ENCODE results near the gene SNRK. TPM values are rescaled to one million over a fixed set of nuclear protein-coding genes. Genes with fewer than 3 reads are reported as not detected.

Gene SNRK
- total and polyA plus RNA-seq, 4 experiments from 2014 or later, result 39.8 to 108 (median 77.1) TPM

DNA sequence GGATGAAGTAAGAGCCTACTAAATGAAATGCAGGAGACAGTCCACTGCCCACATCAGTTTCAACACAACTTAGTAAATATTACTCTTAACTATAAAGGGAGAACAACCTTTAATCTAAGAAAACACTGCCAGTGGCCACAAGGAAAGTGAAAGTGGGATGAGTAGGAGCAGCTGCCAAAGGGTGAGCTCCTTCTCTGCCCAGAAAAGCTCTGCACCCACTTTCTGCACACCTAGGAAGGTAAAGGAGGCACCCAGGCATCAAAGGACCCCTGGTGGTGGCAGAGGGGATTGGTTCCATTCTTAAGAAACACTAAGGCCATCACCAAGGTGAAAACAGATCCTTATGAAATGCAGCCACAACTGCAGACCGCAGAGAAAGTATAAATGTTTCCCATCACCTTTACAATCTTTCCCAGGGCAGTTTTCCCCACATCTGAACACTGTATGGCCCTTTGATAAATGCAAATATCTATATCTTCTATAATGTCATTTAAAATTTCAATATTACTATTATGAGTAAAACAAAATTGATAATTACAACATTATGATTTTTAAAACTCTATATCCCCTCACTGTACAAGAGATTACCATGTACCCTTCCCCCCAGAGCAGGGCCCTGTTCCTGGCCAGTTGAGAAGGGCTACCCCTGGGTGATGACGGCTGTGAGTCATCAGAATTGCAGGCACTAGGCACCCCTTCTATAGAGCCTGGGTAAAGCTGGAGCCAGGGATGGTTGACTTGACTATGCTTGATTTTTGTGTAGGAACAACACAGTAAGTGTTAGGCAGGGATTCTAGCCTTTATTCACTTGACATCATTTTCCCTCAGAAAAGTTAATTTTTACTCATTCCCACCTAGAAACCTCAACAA, 92.0 kb downstream of the SNRK start:
- H3K36me3 ChIP-seq (ENCODE audit: insufficient read depth, low read length), result no peaks in the 10 kb centered on the region
- H3K4me1 Mint-ChIP-seq, result peaks cover 9 to 26% (median 17%) of the 10 kb centered on the region in 4 donors
- POLR2A ChIA-PET (ENCODE audit: partially characterized antibody), result interaction anchor here (0.8 to 2.6 kb wide), 11 partner anchors 11 to 216 kb away, joined by 3 to 34 read pairs (median 8); partner anchors contain the start of gene SNRK
- H3K27me3 ChIP-seq (ENCODE audit: insufficient read depth, low read length), result no peaks in the 10 kb centered on the region
- CTCF ChIA-PET (ENCODE audit: partially characterized antibody), result interaction anchor here (0.6 to 8.4 kb wide), 36 partner anchors 11 to 417 kb away, joined by 3 to 105 read pairs (median 4); partner anchors contain the start of gene SNRK
- no peak overlapping the region for H3K4me3 ChIP-seq (ENCODE audit: low read length in 2 of 2)
- H3K9me3 Mint-ChIP-seq, result no peaks in the 10 kb centered on the region
- peak; percentile 71 to 76 (median 73) for DNase-seq
- no peaks in the 10 kb centered on the region for H3K27me3 Mint-ChIP-seq
- intact Hi-C loops (cut with micrococcal nuclease), result loop anchor here (1.0 kb wide), 6 partner anchors 31 to 417 kb away; no protein-coding TSS in a partner anchor
- H3K27ac Mint-ChIP-seq, result peak overlapping the region in 6 of 7 donors; percentile 38 to 84 (median 69)
- H3K4me1 ChIP-seq (ENCODE audit: insufficient read depth, low read length), result peaks cover 9% of the 10 kb centered on the region
- no peak overlapping the region for H3K27ac ChIP-seq (ENCODE audit: low read depth, low read length)
- H3K4me3 Mint-ChIP-seq, result peak overlapping the region in 2 of 8 donors; percentile 11 to 14
- no peaks in the 10 kb centered on the region for H3K36me3 Mint-ChIP-seq
- H3K9me3 ChIP-seq (ENCODE audit: control insufficient read depth in 1 of 2, low read length in 2 of 2), result no peaks in the 10 kb centered on the region

- peaks cover 10 to 27% (median 18%) of the 10 kb centered on the region in 4 donors for H3K4me1 Mint-ChIP-seq
- Histone ChIP-seq H3K27ac (ENCODE audit: low read depth, low read length) (no peak overlapping the region), H3K27me3 (ENCODE audit: insufficient read depth, low read length) (no peaks in the 10 kb centered on the region), H3K9me3 (ENCODE audit: control insufficient read depth in 1 of 2, low read length in 2 of 2) (no peaks in the 10 kb centered on the region), H3K4me1 (ENCODE audit: insufficient read depth, low read length) (peaks cover 9% of the 10 kb centered on the region), H3K36me3 (ENCODE audit: insufficient read depth, low read length) (no peaks in the 10 kb centered on the region), H3K4me3 (ENCODE audit: low read length in 2 of 2) (no peak overlapping the region)
- no peaks in the 10 kb centered on the region for H3K36me3 Mint-ChIP-seq
- ChIA-PET POLR2A (ENCODE audit: partially characterized antibody) (interaction anchor here (0.8 to 2.6 kb wide), 4 partner anchors 10 to 218 kb away, joined by 3 to 34 read pairs (median 4); no protein-coding TSS in a partner anchor), CTCF (ENCODE audit: partially characterized antibody) (interaction anchor here (1.1 to 8.4 kb wide), 12 partner anchors 10 to 418 kb away, joined by 3 to 105 read pairs (median 4); partner anchors contain the start of gene SNRK)
- no peaks in the 10 kb centered on the region for H3K9me3 Mint-ChIP-seq
- H3K27me3 Mint-ChIP-seq, result no peaks in the 10 kb centered on the region
- DNase-seq, result no peak
- H3K27ac Mint-ChIP-seq, result peak overlapping the region in 2 of 7 donors; percentile 19 to 72
- intact Hi-C loops (cut with micrococcal nuclease), result no loop called here
- H3K4me3 Mint-ChIP-seq, result no peak overlapping the region
These were observed 93.0 kb downstream of the SNRK start for GRCh38 chr3:43379343-43379742.

DNA sequence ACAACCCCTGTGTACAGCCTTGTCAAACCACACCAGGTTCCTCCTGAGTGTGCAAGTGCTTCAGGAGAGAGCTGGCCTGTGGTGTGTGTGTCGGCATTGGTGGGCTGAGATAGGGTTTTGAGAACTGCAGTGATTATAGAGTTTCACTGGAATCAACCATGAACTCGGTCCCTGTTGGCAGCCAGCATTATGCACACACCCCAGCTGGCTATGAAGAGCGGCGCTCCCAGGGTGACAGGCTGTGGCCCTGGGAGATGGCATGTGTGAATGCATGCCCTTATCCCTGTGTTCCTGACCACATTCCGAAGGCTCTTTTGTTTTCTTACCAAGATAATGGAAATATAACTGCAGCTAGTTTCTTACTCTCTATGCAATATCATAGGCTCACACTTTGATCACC, 101.8 kb downstream of the SNRK start:
- Histone ChIP-seq H3K27ac (ENCODE audit: low read depth, low read length) (peak overlapping the region; percentile 64), H3K4me1 (ENCODE audit: insufficient read depth, low read length) (peaks cover 61% of the 10 kb centered on the region)
- POLR2A ChIA-PET (ENCODE audit: partially characterized antibody), result interaction anchor here (1.3 to 3.8 kb wide), 6 partner anchors 41 to 208 kb away, joined by 4 to 44 read pairs (median 7); no protein-coding TSS in a partner anchor

DNA sequence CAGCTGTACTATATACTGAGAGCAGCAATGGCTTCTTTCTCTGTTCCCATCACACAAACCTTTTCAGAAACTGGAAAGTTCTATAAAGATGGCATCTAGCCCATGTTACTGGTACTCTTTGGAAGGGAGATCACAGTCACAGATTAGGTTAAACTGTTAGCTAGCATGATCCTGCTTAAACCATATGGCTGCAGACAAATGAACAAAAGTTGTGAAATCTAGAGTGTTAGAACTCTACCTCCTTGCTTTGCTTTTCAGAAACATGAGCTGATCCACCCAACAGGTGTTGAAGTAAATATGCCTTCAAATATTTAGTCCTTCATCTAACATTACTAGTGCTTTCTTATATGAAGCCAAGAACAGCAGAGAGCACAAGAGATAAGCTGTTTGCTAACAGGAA, 102.6 kb downstream of the SNRK start:
- Mint-ChIP-seq H3K36me3 (no peaks in the 10 kb centered on the region), H3K4me3 (peak overlapping the region in 6 of 8 donors; percentile 37 to 81 (median 64)), H3K4me1 (peaks cover 61 to 95% (median 75%) of the 10 kb centered on the region in 4 donors), H3K9me3 (peaks cover 0 to 8% (median under 1%) of the 10 kb centered on the region in 8 donors), H3K27ac (peak overlapping the region; percentile 85 to 98 (median 96)), H3K27me3 (no peaks in the 10 kb centered on the region)
- POLR2A ChIA-PET (ENCODE audit: partially characterized antibody), result interaction anchor here (0.7 to 3.8 kb wide), 29 partner anchors 8 to 887 kb away, joined by 3 to 44 read pairs (median 5); partner anchors contain the start of gene SNRK
- H3K4me1 ChIP-seq (ENCODE audit: insufficient read depth, low read length), result peaks cover 61% of the 10 kb centered on the region
- DNase-seq, result peak in 3 of 5 donors; percentile 9 to 13 (median 12)
- H3K27me3 ChIP-seq (ENCODE audit: insufficient read depth, low read length), result no peaks in the 10 kb centered on the region
- intact Hi-C loops (cut with micrococcal nuclease), result loop anchor here (2.0 kb wide), 1 partner anchor 88 kb away; no protein-coding TSS in a partner anchor
- H3K4me3 ChIP-seq (ENCODE audit: low read length in 2 of 2), result no peak overlapping the region
- H3K9me3 ChIP-seq (ENCODE audit: control insufficient read depth in 1 of 2, low read length in 2 of 2), result no peaks in the 10 kb centered on the region
- peak overlapping the region; percentile 64 for H3K27ac ChIP-seq (ENCODE audit: low read depth, low read length)
- CTCF ChIA-PET (ENCODE audit: partially characterized antibody), result interaction anchor here (0.8 to 6.0 kb wide), 14 partner anchors 10 to 427 kb away, joined by 3 to 58 read pairs (median 7); partner anchors contain the start of gene SNRK
- no peaks in the 10 kb centered on the region for H3K36me3 ChIP-seq (ENCODE audit: insufficient read depth, low read length)

More for the DNA sequence above, 101.8 kb downstream of the SNRK start:
- DNase-seq, result no peak
- no peaks in the 10 kb centered on the region for H3K36me3 Mint-ChIP-seq
- peak overlapping the region in 5 of 8 donors; percentile 2 to 81 (median 51) for H3K4me3 Mint-ChIP-seq
- no peaks in the 10 kb centered on the region for H3K9me3 ChIP-seq (ENCODE audit: control insufficient read depth in 1 of 2, low read length in 2 of 2)
- CTCF ChIA-PET (ENCODE audit: partially characterized antibody), result interaction anchor here (1.2 to 6.0 kb wide), 8 partner anchors 9 to 426 kb away, joined by 4 to 58 read pairs (median 8); partner anchors contain the start of gene SNRK
- H3K27me3 Mint-ChIP-seq, result no peaks in the 10 kb centered on the region
- peak overlapping the region; percentile 85 to 98 (median 96) for H3K27ac Mint-ChIP-seq
- no peaks in the 10 kb centered on the region for H3K36me3 ChIP-seq (ENCODE audit: insufficient read depth, low read length)
- H3K4me3 ChIP-seq (ENCODE audit: low read length in 2 of 2), result no peak overlapping the region
- H3K9me3 Mint-ChIP-seq, result peaks cover 0 to 8% (median 0%) of the 10 kb centered on the region in 8 donors
- no peaks in the 10 kb centered on the region for H3K27me3 ChIP-seq (ENCODE audit: insufficient read depth, low read length)
- intact Hi-C loops (cut with micrococcal nuclease), result loop anchor here (2.0 kb wide), 1 partner anchor 89 kb away; no protein-coding TSS in a partner anchor
- H3K4me1 Mint-ChIP-seq, result peaks cover 58 to 88% (median 70%) of the 10 kb centered on the region in 4 donors

DNA sequence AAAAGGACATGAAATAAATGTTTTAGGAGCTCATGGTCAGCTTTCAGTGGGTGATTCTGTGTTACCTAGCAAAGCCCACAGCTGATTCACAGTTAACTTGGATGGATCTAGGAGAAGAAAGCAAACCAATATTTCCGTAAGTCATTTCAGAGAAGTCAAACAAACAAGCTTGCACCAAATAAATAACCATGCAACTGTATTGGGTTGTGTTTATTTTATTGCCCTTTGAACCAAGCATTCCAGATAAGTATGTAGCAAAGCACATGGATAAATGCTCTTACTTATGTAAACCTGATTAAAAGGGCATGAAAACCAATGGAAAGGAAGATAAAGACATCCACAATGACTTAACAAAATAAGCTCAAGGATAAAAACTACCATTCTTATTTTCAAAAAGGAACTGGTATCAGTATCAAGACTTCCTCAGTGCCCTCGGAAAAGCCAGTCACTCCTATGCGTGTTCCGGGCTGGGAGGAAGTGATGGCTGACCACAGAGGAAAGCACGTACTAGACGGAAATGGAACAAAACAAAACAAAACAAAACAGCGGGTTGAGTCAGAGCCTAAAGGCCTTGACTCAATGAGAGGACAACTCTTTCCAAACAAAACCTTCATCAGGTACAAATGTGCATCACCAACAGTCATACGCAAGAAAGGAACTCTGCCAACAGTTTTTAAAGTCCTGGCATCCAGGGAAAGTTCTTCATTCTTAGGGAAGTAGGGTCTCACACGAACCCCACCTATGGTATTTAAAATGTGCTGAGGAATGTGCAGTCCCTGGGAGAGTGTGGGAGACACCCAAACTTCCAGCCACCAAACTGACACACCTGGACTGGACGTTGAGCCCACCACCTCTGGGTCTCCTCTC, 103.3 kb downstream of the SNRK start:
- Mint-ChIP-seq H3K4me1 (peaks cover 66 to 97% (median 79%) of the 10 kb centered on the region in 4 donors), H3K27ac (peak overlapping the region; percentile 85 to 98 (median 96)), H3K27me3 (no peaks in the 10 kb centered on the region), H3K36me3 (no peaks in the 10 kb centered on the region), H3K4me3 (peak overlapping the region; percentile 60 to 81 (median 68)), H3K9me3 (peaks cover 0 to 7% (median under 1%) of the 10 kb centered on the region in 8 donors)
- no peaks in the 10 kb centered on the region for H3K27me3 ChIP-seq (ENCODE audit: insufficient read depth, low read length)
- ChIA-PET CTCF (ENCODE audit: partially characterized antibody) (interaction anchor here (0.8 to 6.0 kb wide), 14 partner anchors 11 to 428 kb away, joined by 3 to 58 read pairs (median 7); partner anchors contain the start of gene SNRK), POLR2A (ENCODE audit: partially characterized antibody) (interaction anchor here (0.6 to 3.8 kb wide), 31 partner anchors 9 to 888 kb away, joined by 3 to 44 read pairs (median 5); partner anchors contain the start of gene SNRK)
- H3K4me3 ChIP-seq (ENCODE audit: low read length in 2 of 2), result peak overlapping the region in 1 of 2 donors; percentile 48
- peaks cover 61% of the 10 kb centered on the region for H3K4me1 ChIP-seq (ENCODE audit: insufficient read depth, low read length)
- intact Hi-C loops (cut with micrococcal nuclease), result loop anchor here (2.0 kb wide), 1 partner anchor 87 kb away; no protein-coding TSS in a partner anchor
- peak overlapping the region; percentile 64 for H3K27ac ChIP-seq (ENCODE audit: low read depth, low read length)
- no peaks in the 10 kb centered on the region for H3K9me3 ChIP-seq (ENCODE audit: control insufficient read depth in 1 of 2, low read length in 2 of 2)
- no peaks in the 10 kb centered on the region for H3K36me3 ChIP-seq (ENCODE audit: insufficient read depth, low read length)
- DNase-seq, result peak; percentile 84 to 92 (median 87)

GRCh38 chr3:43390255-43390588, 103.9 kb downstream of the SNRK start:
- Mint-ChIP-seq H3K27ac (peak overlapping the region; percentile 85 to 98 (median 96)), H3K9me3 (peaks cover 0 to 3% (median 0%) of the 10 kb centered on the region in 8 donors)
- POLR2A ChIA-PET (ENCODE audit: partially characterized antibody), result interaction anchor here (1.1 to 3.8 kb wide), 10 partner anchors 13 to 228 kb away, joined by 3 to 44 read pairs (median 10); partner anchors contain the start of gene SNRK

More at GRCh38 chr3:43390255-43390588, 103.9 kb downstream of the SNRK start:
- intact Hi-C loops (cut with micrococcal nuclease), result no loop called here
- Histone ChIP-seq H3K36me3 (ENCODE audit: insufficient read depth, low read length) (no peaks in the 10 kb centered on the region), H3K4me3 (ENCODE audit: low read length in 2 of 2) (no peak overlapping the region), H3K27ac (ENCODE audit: low read depth, low read length) (peak overlapping the region; percentile 64), H3K9me3 (ENCODE audit: control insufficient read depth in 1 of 2, low read length in 2 of 2) (no peaks in the 10 kb centered on the region), H3K4me1 (ENCODE audit: insufficient read depth, low read length) (peaks cover 61% of the 10 kb centered on the region), H3K27me3 (ENCODE audit: insufficient read depth, low read length) (no peaks in the 10 kb centered on the region)
- Mint-ChIP-seq H3K4me3 (peak overlapping the region; percentile 24 to 81 (median 68)), H3K36me3 (no peaks in the 10 kb centered on the region), H3K27me3 (no peaks in the 10 kb centered on the region), H3K4me1 (peaks cover 66 to 95% (median 77%) of the 10 kb centered on the region in 4 donors)
- DNase-seq, result peak in 1 of 5 donors; percentile 3
- CTCF ChIA-PET (ENCODE audit: partially characterized antibody), result interaction anchor here (1.2 to 6.0 kb wide), 8 partner anchors 11 to 428 kb away, joined by 3 to 58 read pairs (median 9); no protein-coding TSS in a partner anchor
